Activated T-cell treated with anti-CD3 and anti-CD28 coated beads, Interleukin-2, amount 50 U/mL, for 24 hours (primary cell): Measurements from ENCODE around the gene CLTB.

Experiments used
- DNase-seq: peaks from one replicate; pipeline ENCODE4 v3.0.0-alpha.2; 2020
- H3K27ac Mint-ChIP-seq: 2 replicates; pipeline ENCODE4 v1.8.0; 2020; ENCODE audit warnings: mild to moderate bottlenecking, mixed read lengths
- H3K27me3 Mint-ChIP-seq: 2 replicates; pipeline ENCODE4 v1.8.0; 2020; ENCODE audit warnings: mixed read lengths
- H3K36me3 Mint-ChIP-seq: 2 replicates; pipeline ENCODE4 v1.8.0; 2020; ENCODE audit warnings: low read depth, mixed read lengths
- H3K4me1 Mint-ChIP-seq: 2 replicates; pipeline ENCODE4 v1.8.0; 2020; ENCODE audit warnings: low read depth, mixed read lengths
- H3K4me3 Mint-ChIP-seq: 2 replicates; pipeline ENCODE4 v1.8.0; 2020; ENCODE audit warnings: mild to moderate bottlenecking, moderate library complexity, mixed read lengths
- H3K9me3 Mint-ChIP-seq: 2 replicates; pipeline ENCODE4 v1.8.0; 2020; ENCODE audit warnings: mixed read lengths

The CLTB gene

GRCh38 chr5:176387384-176387925 lies 28.9 kb downstream of the CLTB start:
- H3K4me1 Mint-ChIP-seq, result peaks cover 35% of the 10 kb centered on the region
- H3K9me3 Mint-ChIP-seq, result no peaks in the 10 kb centered on the region
- H3K4me3 Mint-ChIP-seq, result peak overlapping the region; percentile 98
- no peak for DNase-seq
- H3K27ac Mint-ChIP-seq, result peak overlapping the region; percentile 100
- H3K36me3 Mint-ChIP-seq, result peaks cover 96% of the 10 kb centered on the region
- no peaks in the 10 kb centered on the region for H3K27me3 Mint-ChIP-seq

- DNase-seq, result no peak
- no peaks in the 10 kb centered on the region for H3K27me3 Mint-ChIP-seq
- H3K27ac Mint-ChIP-seq, result peak overlapping the region; percentile 100
- peaks cover 35% of the 10 kb centered on the region for H3K4me1 Mint-ChIP-seq
- H3K4me3 Mint-ChIP-seq, result peak overlapping the region; percentile 98
- H3K36me3 Mint-ChIP-seq, result peaks cover 96% of the 10 kb centered on the region
- H3K9me3 Mint-ChIP-seq, result no peaks in the 10 kb centered on the region
Measured at GRCh38 chr5:176386491-176386890, 29.8 kb downstream of the CLTB start.

DNA sequence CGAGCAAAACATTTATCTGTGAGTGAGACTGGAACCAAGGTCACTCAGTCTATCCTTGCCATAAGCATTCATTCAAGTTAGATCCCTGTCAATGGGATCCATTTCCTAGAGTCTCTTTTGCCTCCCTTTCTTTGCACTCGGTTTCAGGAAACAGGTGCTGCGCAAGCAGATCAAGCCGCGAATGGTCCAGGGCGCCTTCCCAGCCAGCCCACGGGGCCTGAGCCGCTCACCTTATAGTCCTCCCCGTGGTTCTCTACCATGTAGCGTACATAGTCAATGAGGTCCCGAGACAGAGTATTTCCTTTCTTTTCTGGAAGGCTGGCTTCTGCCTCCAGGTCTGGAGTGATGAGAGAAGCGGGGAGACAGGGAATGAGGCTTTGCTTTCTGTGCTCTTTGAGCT lies 31.3 kb downstream of the CLTB start:
- H3K36me3 Mint-ChIP-seq, result peaks cover 96% of the 10 kb centered on the region

GRCh38 chr5:176384366-176384930 lies 31.9 kb downstream of the CLTB start:
- peak overlapping the region; percentile 84 for H3K27ac Mint-ChIP-seq
- H3K27me3 Mint-ChIP-seq, result no peaks in the 10 kb centered on the region
- peaks cover 97% of the 10 kb centered on the region for H3K36me3 Mint-ChIP-seq

More for the DNA sequence above, 31.3 kb downstream of the CLTB start:
- no peak overlapping the region for H3K4me3 Mint-ChIP-seq
- no peaks in the 10 kb centered on the region for H3K9me3 Mint-ChIP-seq
- peak overlapping the region; percentile 84 for H3K27ac Mint-ChIP-seq
- DNase-seq, result no peak
- H3K27me3 Mint-ChIP-seq, result no peaks in the 10 kb centered on the region
- H3K4me1 Mint-ChIP-seq, result peaks cover 31% of the 10 kb centered on the region

GRCh38 chr5:176383961-176384360 lies 32.4 kb downstream of the CLTB start:
- no peaks in the 10 kb centered on the region for H3K9me3 Mint-ChIP-seq
- no peak overlapping the region for H3K27ac Mint-ChIP-seq
- H3K4me3 Mint-ChIP-seq, result no peak overlapping the region
- peaks cover 28% of the 10 kb centered on the region for H3K4me1 Mint-ChIP-seq
- peaks cover 97% of the 10 kb centered on the region for H3K36me3 Mint-ChIP-seq
- DNase-seq, result no peak
- no peaks in the 10 kb centered on the region for H3K27me3 Mint-ChIP-seq

More at GRCh38 chr5:176384366-176384930, 31.9 kb downstream of the CLTB start:
- Mint-ChIP-seq H3K4me3 (no peak overlapping the region), H3K4me1 (peaks cover 28% of the 10 kb centered on the region), H3K9me3 (no peaks in the 10 kb centered on the region)
- DNase-seq, result no peak

GRCh38 chr5:176383248-176383905 lies 33.0 kb downstream of the CLTB start:
- peaks cover 99% of the 10 kb centered on the region for H3K36me3 Mint-ChIP-seq
- H3K4me1 Mint-ChIP-seq, result peaks cover 28% of the 10 kb centered on the region
- no peak overlapping the region for H3K4me3 Mint-ChIP-seq
- no peaks in the 10 kb centered on the region for H3K27me3 Mint-ChIP-seq
- H3K9me3 Mint-ChIP-seq, result no peaks in the 10 kb centered on the region
- no peak overlapping the region for H3K27ac Mint-ChIP-seq
- DNase-seq, result no peak

DNA sequence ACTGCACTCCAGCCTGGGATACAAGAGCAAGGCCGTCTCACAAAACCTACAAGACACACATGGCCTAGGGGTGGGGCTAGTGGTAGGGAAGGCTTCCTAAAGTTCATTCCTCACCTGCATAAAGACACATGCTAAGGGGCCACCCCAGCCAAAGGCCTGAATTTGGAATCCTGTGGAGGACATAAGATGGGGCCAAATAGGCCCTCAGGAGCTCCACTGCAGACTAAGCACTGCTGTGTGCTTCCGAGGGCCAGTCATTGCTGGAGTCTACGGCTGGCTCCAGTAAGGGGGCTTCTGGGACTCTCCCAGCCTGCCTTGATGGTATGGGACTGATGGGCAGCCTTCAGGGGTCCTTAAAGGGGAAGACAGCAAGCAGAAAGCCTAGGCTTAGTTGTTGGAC lies 33.6 kb downstream of the CLTB start:
- Mint-ChIP-seq H3K4me1 (peaks cover 27% of the 10 kb centered on the region), H3K27ac (peak overlapping the region; percentile 50), H3K36me3 (peaks cover 99% of the 10 kb centered on the region), H3K27me3 (no peaks in the 10 kb centered on the region), H3K4me3 (no peak overlapping the region), H3K9me3 (no peaks in the 10 kb centered on the region)
- no peak for DNase-seq

- no peak for DNase-seq
- no peak overlapping the region for H3K4me3 Mint-ChIP-seq
- peak overlapping the region; percentile 50 for H3K27ac Mint-ChIP-seq
- peaks cover 22% of the 10 kb centered on the region for H3K4me1 Mint-ChIP-seq
- H3K27me3 Mint-ChIP-seq, result no peaks in the 10 kb centered on the region
- peaks cover 98% of the 10 kb centered on the region for H3K36me3 Mint-ChIP-seq
- no peaks in the 10 kb centered on the region for H3K9me3 Mint-ChIP-seq
Measured at GRCh38 chr5:176381979-176382378, 34.4 kb downstream of the CLTB start.

GRCh38 chr5:176381423-176381822 lies 34.9 kb downstream of the CLTB start:
- Mint-ChIP-seq H3K9me3 (no peaks in the 10 kb centered on the region), H3K36me3 (peaks cover 97% of the 10 kb centered on the region), H3K4me3 (no peak overlapping the region), H3K27me3 (no peaks in the 10 kb centered on the region), H3K4me1 (peaks cover 16% of the 10 kb centered on the region), H3K27ac (peak overlapping the region; percentile 33)
- DNase-seq, result no peak

DNA sequence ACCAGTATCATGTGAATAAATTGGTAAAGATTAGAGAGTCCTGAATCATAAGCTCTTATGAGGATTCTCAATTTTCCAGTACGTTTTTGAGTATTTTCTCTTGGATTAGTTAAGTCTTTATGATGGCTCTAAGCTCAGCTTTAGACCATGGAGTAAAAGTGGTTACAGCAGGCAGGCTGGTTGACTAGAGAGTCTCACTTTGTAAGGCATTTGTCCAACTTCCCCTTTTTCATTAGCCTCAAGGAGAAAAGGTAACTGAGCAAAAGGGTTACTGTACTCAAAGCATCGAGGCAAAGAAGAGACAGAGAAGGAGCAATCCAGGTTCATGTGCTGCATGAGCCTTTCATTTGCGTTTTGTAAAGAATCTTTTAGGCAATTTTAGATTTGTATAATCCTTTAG lies 36.5 kb downstream of the CLTB start:
- Mint-ChIP-seq H3K27me3 (no peaks in the 10 kb centered on the region), H3K4me3 (no peak overlapping the region)

DNA sequence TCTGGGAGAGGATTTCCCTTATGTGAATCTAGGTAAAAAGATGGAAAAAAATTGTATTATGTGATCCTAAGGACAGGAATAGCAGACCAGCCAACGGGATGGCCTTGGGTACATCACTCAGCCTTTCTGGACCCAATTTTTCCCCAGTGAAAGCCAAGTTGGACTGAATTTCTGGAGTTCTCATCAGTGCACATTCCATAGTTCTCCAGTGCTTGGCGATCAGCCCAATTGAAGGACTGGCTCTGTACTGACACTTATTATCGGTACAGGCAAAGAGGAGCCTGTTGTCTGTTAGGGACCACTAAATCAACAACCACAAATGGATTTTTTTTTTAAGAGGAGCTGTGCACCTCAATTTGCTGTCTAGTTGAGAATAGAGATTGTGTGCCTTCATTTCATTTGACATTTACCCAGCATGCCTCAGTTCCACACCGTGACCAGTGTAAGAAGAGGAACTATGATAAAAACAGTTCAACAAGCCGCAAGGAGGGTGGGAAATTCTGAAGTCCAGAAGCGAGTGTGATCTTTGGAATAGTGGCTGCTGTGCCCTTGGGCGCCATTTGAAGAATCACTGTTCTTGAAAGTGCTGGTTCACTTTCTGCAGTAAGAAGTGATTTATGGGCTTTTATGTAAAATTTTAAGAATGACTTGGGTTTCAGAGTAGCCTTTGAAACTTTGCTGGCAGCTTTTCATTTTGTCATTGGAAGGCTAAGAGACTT lies 43.1 kb downstream of the CLTB start:
- H3K27ac Mint-ChIP-seq, result no peak overlapping the region
- no peak overlapping the region for H3K4me3 Mint-ChIP-seq
- no peaks in the 10 kb centered on the region for H3K4me1 Mint-ChIP-seq
- no peaks in the 10 kb centered on the region for H3K27me3 Mint-ChIP-seq
- no peak for DNase-seq
- no peaks in the 10 kb centered on the region for H3K9me3 Mint-ChIP-seq
- peaks cover 83% of the 10 kb centered on the region for H3K36me3 Mint-ChIP-seq

More for the DNA sequence above, 36.5 kb downstream of the CLTB start:
- H3K9me3 Mint-ChIP-seq, result no peaks in the 10 kb centered on the region
- peaks cover 95% of the 10 kb centered on the region for H3K36me3 Mint-ChIP-seq
- H3K27ac Mint-ChIP-seq, result no peak overlapping the region
- DNase-seq, result no peak
- H3K4me1 Mint-ChIP-seq, result peaks cover 2% of the 10 kb centered on the region

- DNase-seq, result no peak
- Mint-ChIP-seq H3K4me1 (peaks cover 7% of the 10 kb centered on the region), H3K9me3 (no peaks in the 10 kb centered on the region), H3K4me3 (no peak overlapping the region), H3K36me3 (peaks cover 82% of the 10 kb centered on the region), H3K27ac (no peak overlapping the region), H3K27me3 (no peaks in the 10 kb centered on the region)
Measured at GRCh38 chr5:176371621-176372539, 44.5 kb downstream of the CLTB start.

GRCh38 chr5:176369934-176370711 lies 46.2 kb downstream of the CLTB start:
- Mint-ChIP-seq H3K27ac (peak overlapping the region; percentile 26), H3K4me3 (no peak overlapping the region), H3K9me3 (no peaks in the 10 kb centered on the region), H3K4me1 (peaks cover 12% of the 10 kb centered on the region), H3K36me3 (peaks cover 70% of the 10 kb centered on the region), H3K27me3 (no peaks in the 10 kb centered on the region)
- no peak for DNase-seq
